ENCODE results near the gene ARHGEF7.
A peak's percentile ranks its signal among the peaks of the same experiment; 100 is the strongest.

ARHGEF7 gene

GRCh38 chr13:111139873-111140561 lies 24.9 kb downstream of the ARHGEF7 start:
- H3K27ac ChIP-seq = no peak overlapping the region
- TF ChIP-seq Cebpa-rat (IDR thresholded peaks at IDR 0.05) = no peak
- H3K4me3 ChIP-seq = no peak overlapping the region

GRCh38 chr13:111140562-111141105 lies 25.5 kb downstream of the ARHGEF7 start:
- H3K27ac ChIP-seq = no peak overlapping the region
- H3K36me3 ChIP-seq = no peaks in the 10 kb centered on the region
- TF ChIP-seq Cebpa-rat (IDR thresholded peaks at IDR 0.05) = no peak
- H3K4me2 ChIP-seq = no peak overlapping the region
- H4K20me1 ChIP-seq = no peaks in the 10 kb centered on the region
- peaks cover 0 to 16% (median 6%) of the 10 kb centered on the region in 10 experiments; a peak in 9 of 20 replicates for H3K4me1 ChIP-seq
- H3K9ac ChIP-seq = no peak overlapping the region
- H3K9me3 ChIP-seq (replicated peaks in 1 of 11) = no peaks in the 10 kb centered on the region
- no peaks in the 10 kb centered on the region for H3K27me3 ChIP-seq
- H3K4me3 ChIP-seq = no peak overlapping the region

More at GRCh38 chr13:111139873-111140561, 24.9 kb downstream of the ARHGEF7 start:
- no peaks in the 10 kb centered on the region for H3K9me3 ChIP-seq (replicated peaks in 1 of 11)
- no peak overlapping the region for H3K9ac ChIP-seq
- no peaks in the 10 kb centered on the region for H3K27me3 ChIP-seq
- no peaks in the 10 kb centered on the region for H4K20me1 ChIP-seq
- H3K36me3 ChIP-seq = no peaks in the 10 kb centered on the region
- no peak overlapping the region for H3K4me2 ChIP-seq
- H3K4me1 ChIP-seq = peaks cover 0 to 16% (median 6%) of the 10 kb centered on the region in 10 experiments; a peak in 9 of 20 replicates

- no peak for TF ChIP-seq Cebpa-rat (IDR thresholded peaks at IDR 0.05)
- no peak overlapping the region for H3K27ac ChIP-seq
- H3K36me3 ChIP-seq = no peaks in the 10 kb centered on the region
- H3K4me3 ChIP-seq = no peak overlapping the region
- H3K9me3 ChIP-seq (replicated peaks in 1 of 11) = no peaks in the 10 kb centered on the region
- H3K27me3 ChIP-seq = no peaks in the 10 kb centered on the region
- H3K9ac ChIP-seq = no peak overlapping the region
- H3K4me2 ChIP-seq = peak overlapping the region in 6 of 11 experiments; percentile 2 to 56 (median 42); a peak in 10 of 22 replicates
- H4K20me1 ChIP-seq = no peaks in the 10 kb centered on the region
- H3K4me1 ChIP-seq = peaks cover 0 to 16% (median 6%) of the 10 kb centered on the region in 10 experiments; a peak in 9 of 20 replicates
Observed at GRCh38 chr13:111142472-111142871, 27.4 kb downstream of the ARHGEF7 start.

GRCh38 chr13:111143865-111144540 lies 28.9 kb downstream of the ARHGEF7 start:
- H3K36me3 ChIP-seq = no peaks in the 10 kb centered on the region
- H3K4me1 ChIP-seq = peaks cover 0 to 16% (median 6%) of the 10 kb centered on the region in 10 experiments; a peak in 9 of 20 replicates
- no peak overlapping the region for H3K9ac ChIP-seq
- no peak for TF ChIP-seq Cebpa-rat (IDR thresholded peaks at IDR 0.05)
- no peaks in the 10 kb centered on the region for H3K9me3 ChIP-seq (replicated peaks in 1 of 11)
- no peaks in the 10 kb centered on the region for H4K20me1 ChIP-seq
- H3K4me2 ChIP-seq = peak overlapping the region in 4 of 11 experiments; percentile 1 to 45 (median 14); a peak in 4 of 22 replicates
- no peak overlapping the region for H3K4me3 ChIP-seq
- H3K27me3 ChIP-seq = no peaks in the 10 kb centered on the region
- H3K27ac ChIP-seq = no peak overlapping the region

- H3K4me3 ChIP-seq = no peak overlapping the region
- no peak for TF ChIP-seq Cebpa-rat (IDR thresholded peaks at IDR 0.05)
- H3K36me3 ChIP-seq = no peaks in the 10 kb centered on the region
- no peaks in the 10 kb centered on the region for H4K20me1 ChIP-seq
- peaks cover 0 to 16% (median 6%) of the 10 kb centered on the region in 10 experiments; a peak in 9 of 20 replicates for H3K4me1 ChIP-seq
- H3K4me2 ChIP-seq = no peak overlapping the region
- H3K27me3 ChIP-seq = no peaks in the 10 kb centered on the region
- H3K27ac ChIP-seq = no peak overlapping the region
- H3K9ac ChIP-seq = no peak overlapping the region
- H3K9me3 ChIP-seq (replicated peaks in 1 of 11) = no peaks in the 10 kb centered on the region
Observed at GRCh38 chr13:111145071-111145470, 30.0 kb downstream of the ARHGEF7 start.

GRCh38 chr13:111145506-111145905 lies 30.4 kb downstream of the ARHGEF7 start:
- H3K4me2 ChIP-seq = no peak overlapping the region
- H3K27me3 ChIP-seq = no peaks in the 10 kb centered on the region
- no peaks in the 10 kb centered on the region for H4K20me1 ChIP-seq
- H3K9ac ChIP-seq = no peak overlapping the region
- no peaks in the 10 kb centered on the region for H3K36me3 ChIP-seq
- H3K4me3 ChIP-seq = no peak overlapping the region
- H3K4me1 ChIP-seq = peaks cover 0 to 16% (median 6%) of the 10 kb centered on the region in 10 experiments; a peak in 9 of 20 replicates
- no peak overlapping the region for H3K27ac ChIP-seq
- no peak for TF ChIP-seq Cebpa-rat (IDR thresholded peaks at IDR 0.05)
- no peaks in the 10 kb centered on the region for H3K9me3 ChIP-seq (replicated peaks in 1 of 11)

GRCh38 chr13:111152844-111153243 lies 37.7 kb downstream of the ARHGEF7 start:
- Histone ChIP-seq H3K9me3 (replicated peaks in 1 of 11) (no peaks in the 10 kb centered on the region), H3K27me3 (no peaks in the 10 kb centered on the region), H3K9ac (peak overlapping the region; percentile 86 to 97 (median 94)), H3K36me3 (peaks cover 0 to 8% (median 0%) of the 10 kb centered on the region in 11 experiments; a peak in 4 of 22 replicates), H4K20me1 (peaks cover 0 to 38% (median 17%) of the 10 kb centered on the region in 11 experiments; a peak in 14 of 22 replicates), H3K4me3 (peak overlapping the region; percentile 79 to 93 (median 86)), H3K4me1 (peaks cover 22 to 43% (median 32%) of the 10 kb centered on the region in 10 experiments), H3K4me2 (peak overlapping the region; percentile 79 to 97 (median 90)), H3K27ac (peak overlapping the region; percentile 84 to 96 (median 93))
- no peak for TF ChIP-seq Cebpa-rat (IDR thresholded peaks at IDR 0.05)

GRCh38 chr13:111153279-111153976 lies 38.3 kb downstream of the ARHGEF7 start:
- peak overlapping the region; percentile 84 to 96 (median 93) for H3K27ac ChIP-seq

More at GRCh38 chr13:111153279-111153976, 38.3 kb downstream of the ARHGEF7 start:
- TF ChIP-seq Cebpa-rat (IDR thresholded peaks at IDR 0.05) = no peak
- peak overlapping the region; percentile 86 to 97 (median 94) for H3K9ac ChIP-seq
- H4K20me1 ChIP-seq = peaks cover 0 to 44% (median 23%) of the 10 kb centered on the region in 11 experiments; a peak in 14 of 22 replicates
- H3K9me3 ChIP-seq (replicated peaks in 1 of 11) = no peaks in the 10 kb centered on the region
- H3K36me3 ChIP-seq = peaks cover 0 to 14% (median 4%) of the 10 kb centered on the region in 11 experiments; a peak in 16 of 22 replicates
- H3K27me3 ChIP-seq = no peaks in the 10 kb centered on the region
- H3K4me1 ChIP-seq = peaks cover 22 to 49% (median 32%) of the 10 kb centered on the region in 10 experiments
- peak overlapping the region; percentile 79 to 93 (median 86) for H3K4me3 ChIP-seq
- H3K4me2 ChIP-seq = peak overlapping the region; percentile 79 to 97 (median 91)

Data from BLaER1 treated with 17β-estradiol and CSF1 and Interleukin-3, amounts not matched to agents 10 nM and 100 nM (cell line).